Osteocyte (in vitro differentiated cells): ENCODE measurements around the gene TMEM255A. TPM values are rescaled to one million over a fixed set of nuclear protein-coding genes. Genes with fewer than 3 reads are reported as not detected.

Experiments used
- DNase-seq: peaks from one replicate; pipeline ENCODE4 v3.0.0; 2021; ENCODE audit warnings: mixed read lengths; ENCODE audit not compliant: unreplicated experiment; ENCODE audit errors: extremely low spot score
- H3K27ac Mint-ChIP-seq: one replicate; pipeline ENCODE4 v1.8.0; 2021; ENCODE audit warnings: mild to moderate bottlenecking, mixed read lengths; ENCODE audit not compliant: unreplicated experiment
- H3K27me3 Mint-ChIP-seq: one replicate; pipeline ENCODE4 v1.8.0; 2021; ENCODE audit warnings: mixed read lengths; ENCODE audit not compliant: unreplicated experiment
- H3K36me3 Mint-ChIP-seq: one replicate; pipeline ENCODE4 v1.8.0; 2021; ENCODE audit warnings: mixed read lengths; ENCODE audit not compliant: unreplicated experiment
- H3K4me1 Mint-ChIP-seq: one replicate; pipeline ENCODE4 v1.8.0; 2021; ENCODE audit warnings: mixed read lengths; ENCODE audit not compliant: unreplicated experiment
- H3K4me3 Mint-ChIP-seq: one replicate; pipeline ENCODE4 v1.8.0; 2021; ENCODE audit warnings: mild to moderate bottlenecking, moderate library complexity, mixed read lengths; ENCODE audit not compliant: unreplicated experiment
- H3K9me3 Mint-ChIP-seq: one replicate; pipeline ENCODE4 v1.8.0; 2021; ENCODE audit warnings: mixed read lengths; ENCODE audit not compliant: unreplicated experiment
- CTCF ChIP-seq: fragments of 200-600 bp; sonication (generic); IDR thresholded peaks from 2 replicates; pipeline ENCODE4 v1.5.0; 2021; ENCODE audit warnings: antibody characterized with exemption, mild to moderate bottlenecking, moderate library complexity
- total RNA-seq: library from RNA; stranded (reverse); gene quantifications from 2 replicates; pipeline ENCODE4 v1.2.1, GENCODE V29; 2021

The TMEM255A gene
- total RNA-seq, 1 donor from 2014 or later = 0.16 TPM

DNA sequence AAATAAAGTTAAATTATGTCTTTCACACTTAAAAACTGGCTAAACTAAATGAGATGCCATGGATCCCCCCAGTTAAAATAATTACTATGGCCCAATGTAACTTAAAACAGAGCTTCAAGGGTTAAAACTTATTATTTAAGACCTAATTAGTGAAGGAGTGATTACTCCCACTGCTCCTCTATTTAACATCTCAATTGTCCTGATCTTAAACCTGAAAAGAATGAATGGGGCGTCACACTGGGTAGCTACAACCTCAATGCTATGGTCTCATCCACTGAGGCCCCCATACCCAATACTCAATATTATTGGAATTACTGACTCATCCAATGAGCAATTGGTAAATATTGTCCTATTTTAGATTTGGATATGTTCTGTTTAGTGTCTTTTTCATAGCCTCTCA is 21.1 kb upstream of the TMEM255A start:
- no peak for TF ChIP-seq CTCF
- H3K27ac Mint-ChIP-seq = no peak overlapping the region
- DNase-seq = no peak
- H3K4me1 Mint-ChIP-seq = no peaks in the 10 kb centered on the region
- H3K27me3 Mint-ChIP-seq = no peaks in the 10 kb centered on the region
- H3K4me3 Mint-ChIP-seq = no peak overlapping the region
- H3K36me3 Mint-ChIP-seq = no peaks in the 10 kb centered on the region
- peaks cover 15% of the 10 kb centered on the region for H3K9me3 Mint-ChIP-seq

- H3K36me3 Mint-ChIP-seq = no peaks in the 10 kb centered on the region
- TF ChIP-seq CTCF = no peak
- peaks cover 17% of the 10 kb centered on the region for H3K9me3 Mint-ChIP-seq
- no peak overlapping the region for H3K4me3 Mint-ChIP-seq
- no peaks in the 10 kb centered on the region for H3K27me3 Mint-ChIP-seq
- no peak overlapping the region for H3K27ac Mint-ChIP-seq
- H3K4me1 Mint-ChIP-seq = no peaks in the 10 kb centered on the region
- no peak for DNase-seq
Measured at GRCh38 chrX:120331116-120331515, 19.9 kb upstream of the TMEM255A start.

DNA sequence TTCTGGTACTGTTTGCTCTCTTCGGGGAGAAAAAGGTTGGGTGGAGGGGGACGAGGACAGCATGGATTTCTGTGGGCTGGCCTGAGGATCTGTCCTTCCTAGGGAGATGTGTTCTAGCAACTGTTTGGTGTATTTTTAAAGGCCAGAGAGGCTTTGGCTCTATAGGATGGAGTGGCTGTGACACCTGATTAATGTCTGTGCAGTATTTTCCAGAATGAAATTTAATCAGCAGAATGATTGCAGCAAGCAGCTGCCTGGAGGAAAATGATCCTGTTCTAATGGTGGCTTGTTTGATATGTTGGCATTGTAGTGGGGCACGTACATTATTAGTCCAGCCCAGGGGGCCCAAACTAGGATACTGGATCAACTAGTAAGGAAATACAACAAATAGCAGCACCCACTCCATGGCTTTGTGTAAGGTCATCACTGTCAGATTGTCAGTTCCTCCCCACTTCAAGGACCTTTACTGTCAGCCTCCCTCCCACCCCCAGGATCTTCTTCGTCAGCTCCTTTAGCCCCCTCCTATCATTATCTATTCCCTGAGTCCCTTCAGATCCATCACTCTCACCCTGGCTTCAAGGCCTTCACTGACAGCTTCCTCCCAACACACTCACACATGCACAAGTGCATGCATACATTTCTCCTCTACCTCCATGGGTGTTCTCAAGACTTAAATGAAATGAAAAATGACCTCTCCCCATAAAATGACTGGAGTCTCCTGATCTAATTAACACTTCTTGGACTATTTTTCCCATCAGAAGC is 10.4 kb upstream of the TMEM255A start:
- Mint-ChIP-seq H3K4me1 (no peaks in the 10 kb centered on the region), H3K36me3 (no peaks in the 10 kb centered on the region), H3K9me3 (no peaks in the 10 kb centered on the region), H3K4me3 (no peak overlapping the region), H3K27me3 (peaks cover 28% of the 10 kb centered on the region), H3K27ac (no peak overlapping the region)
- no peak for DNase-seq
- TF ChIP-seq CTCF = no peak

DNA sequence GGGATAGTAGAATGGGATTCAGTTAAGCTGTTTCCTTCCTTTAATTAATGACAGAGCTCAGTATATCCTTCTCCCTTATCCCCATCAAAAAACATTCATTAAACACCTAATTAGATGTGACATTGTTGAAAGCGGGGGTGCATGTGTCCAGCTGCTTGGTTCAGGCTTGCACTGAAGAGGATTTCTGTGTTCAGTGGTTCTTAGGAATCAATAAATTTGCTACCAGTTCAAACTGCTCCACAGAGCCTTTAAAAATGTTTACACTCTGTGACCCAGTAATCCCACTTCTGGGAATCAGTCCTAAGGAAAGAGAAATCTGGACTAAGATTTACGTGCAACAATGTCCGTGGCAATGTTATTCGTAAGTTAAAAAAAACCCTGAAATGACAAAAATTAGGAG is 7.2 kb upstream of the TMEM255A start:
- DNase-seq = no peak
- no peak for TF ChIP-seq CTCF
- no peaks in the 10 kb centered on the region for H3K36me3 Mint-ChIP-seq
- H3K9me3 Mint-ChIP-seq = no peaks in the 10 kb centered on the region
- H3K27me3 Mint-ChIP-seq = peaks cover 38% of the 10 kb centered on the region
- H3K4me1 Mint-ChIP-seq = no peaks in the 10 kb centered on the region
- H3K27ac Mint-ChIP-seq = no peak overlapping the region
- H3K4me3 Mint-ChIP-seq = no peak overlapping the region

- Mint-ChIP-seq H3K27me3 (peaks cover 39% of the 10 kb centered on the region), H3K9me3 (no peaks in the 10 kb centered on the region), H3K36me3 (no peaks in the 10 kb centered on the region), H3K4me3 (no peak overlapping the region), H3K4me1 (no peaks in the 10 kb centered on the region), H3K27ac (no peak overlapping the region)
- DNase-seq = no peak
- no peak for TF ChIP-seq CTCF
Measured at GRCh38 chrX:120316587-120317283, 5.5 kb upstream of the TMEM255A start.
